K562 treated with DMSO at 1 percent for 24 hours (cell line): Measurements from ENCODE around the gene MT1A. TPM values are rescaled to one million over a fixed set of nuclear protein-coding genes. Genes with fewer than 3 reads are reported as not detected.

Experiments used
- total RNA-seq: library from RNA; unstranded; fragments of 300-600 nt; gene quantifications from 2 replicates; pipeline ENCODE4 v1.2.3, GENCODE V29; 2022; ENCODE audit warnings: low read depth; ENCODE audit not compliant: insufficient read depth

Gene MT1A
- not detected in 2 replicates for total RNA-seq

DNA sequence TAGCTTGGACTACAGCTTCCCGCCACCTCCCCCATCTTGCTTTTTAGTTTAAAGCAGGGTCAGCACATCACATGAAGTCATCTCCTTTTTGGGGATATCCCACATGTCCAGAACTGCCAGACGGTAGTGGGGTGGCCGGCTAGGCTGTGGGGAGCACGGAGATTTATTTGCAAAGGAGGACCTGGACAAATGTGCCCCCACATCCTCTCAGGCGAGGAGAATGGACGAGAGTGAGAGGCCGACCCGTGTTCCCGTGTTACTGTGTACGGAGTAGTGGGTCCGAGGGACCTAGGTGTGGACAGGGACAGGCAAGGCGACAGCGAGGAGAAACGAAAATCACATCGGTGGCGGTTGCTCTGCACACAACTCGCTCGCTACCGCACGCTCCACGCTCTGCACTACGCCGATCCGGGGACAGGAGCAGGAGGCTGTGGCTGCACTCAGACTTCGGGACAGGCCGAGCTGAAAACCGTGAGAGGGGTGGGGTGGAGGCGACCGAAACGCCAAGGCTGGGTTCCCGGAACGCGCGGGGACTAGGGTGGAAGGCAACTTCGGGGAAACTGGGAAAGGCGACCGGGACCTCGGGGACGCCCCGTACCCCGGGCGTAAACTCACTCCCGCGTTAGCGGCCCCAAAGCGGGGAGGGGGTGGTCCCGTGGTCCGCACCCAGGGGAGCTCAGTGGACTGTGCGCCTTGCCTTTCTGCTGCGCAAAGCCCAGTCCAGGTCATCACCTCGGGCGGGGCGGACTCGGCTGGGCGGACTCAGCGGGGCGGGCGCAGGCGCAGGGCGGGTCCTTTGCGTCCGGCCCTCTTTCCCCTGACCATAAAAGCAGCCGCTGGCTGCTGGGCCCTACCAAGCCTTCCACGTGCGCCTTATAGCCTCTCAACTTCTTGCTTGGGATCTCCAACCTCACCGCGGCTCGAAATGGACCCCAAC is at the start of gene MT1A:
Gene MT1A (plus strand): TSS at position 853 of the 937 bp plus-strand sequence. CDS start 73 bp downstream, at position 926.

GRCh38 chr16:56589141-56590039 is 49.1 kb upstream of the MT1A start, which contains the start of gene MT3:
Gene MT3 (plus strand): TSS chr16:56589528. CDS start chr16:56589591, 63 bp downstream.

DNA sequence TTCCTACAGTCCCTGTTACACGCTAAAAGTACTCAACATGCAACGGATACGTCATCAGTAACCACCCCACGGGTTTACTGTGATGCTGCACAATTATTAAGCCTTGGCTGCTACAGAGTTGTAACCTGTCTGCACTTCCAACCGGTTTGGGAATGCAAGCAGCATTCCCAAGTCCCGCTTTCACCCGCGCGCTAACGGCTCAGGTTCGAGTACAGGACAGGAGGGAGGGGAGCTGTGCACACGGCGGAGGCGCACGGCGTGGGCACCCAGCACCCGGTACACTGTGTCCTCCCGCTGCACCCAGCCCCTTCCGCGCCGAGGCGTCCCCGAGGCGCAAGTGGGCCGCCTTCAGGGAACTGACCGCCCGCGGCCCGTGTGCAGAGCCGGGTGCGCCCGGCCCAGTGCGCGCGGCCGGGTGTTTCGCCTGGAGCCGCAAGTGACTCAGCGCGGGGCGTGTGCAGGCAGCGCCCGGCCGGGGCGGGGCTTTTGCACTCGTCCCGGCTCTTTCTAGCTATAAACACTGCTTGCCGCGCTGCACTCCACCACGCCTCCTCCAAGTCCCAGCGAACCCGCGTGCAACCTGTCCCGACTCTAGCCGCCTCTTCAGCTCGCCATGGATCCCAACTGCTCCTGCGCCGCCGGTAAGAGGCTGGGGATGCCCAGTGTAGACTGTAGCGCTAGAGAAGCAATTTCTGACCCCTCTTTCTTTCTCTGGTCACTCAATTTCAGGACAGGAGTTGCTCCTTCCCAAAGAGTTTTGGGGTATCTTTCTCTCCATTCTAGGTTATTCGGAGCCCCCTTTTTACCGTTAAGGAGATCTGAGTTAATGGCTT is 30.2 kb upstream of the MT1A start, which contains the start of gene MT2A:
Gene MT2A (plus strand): TSS at position 542 of the 833 bp plus-strand sequence. CDS start 72 bp downstream, at position 614.

DNA sequence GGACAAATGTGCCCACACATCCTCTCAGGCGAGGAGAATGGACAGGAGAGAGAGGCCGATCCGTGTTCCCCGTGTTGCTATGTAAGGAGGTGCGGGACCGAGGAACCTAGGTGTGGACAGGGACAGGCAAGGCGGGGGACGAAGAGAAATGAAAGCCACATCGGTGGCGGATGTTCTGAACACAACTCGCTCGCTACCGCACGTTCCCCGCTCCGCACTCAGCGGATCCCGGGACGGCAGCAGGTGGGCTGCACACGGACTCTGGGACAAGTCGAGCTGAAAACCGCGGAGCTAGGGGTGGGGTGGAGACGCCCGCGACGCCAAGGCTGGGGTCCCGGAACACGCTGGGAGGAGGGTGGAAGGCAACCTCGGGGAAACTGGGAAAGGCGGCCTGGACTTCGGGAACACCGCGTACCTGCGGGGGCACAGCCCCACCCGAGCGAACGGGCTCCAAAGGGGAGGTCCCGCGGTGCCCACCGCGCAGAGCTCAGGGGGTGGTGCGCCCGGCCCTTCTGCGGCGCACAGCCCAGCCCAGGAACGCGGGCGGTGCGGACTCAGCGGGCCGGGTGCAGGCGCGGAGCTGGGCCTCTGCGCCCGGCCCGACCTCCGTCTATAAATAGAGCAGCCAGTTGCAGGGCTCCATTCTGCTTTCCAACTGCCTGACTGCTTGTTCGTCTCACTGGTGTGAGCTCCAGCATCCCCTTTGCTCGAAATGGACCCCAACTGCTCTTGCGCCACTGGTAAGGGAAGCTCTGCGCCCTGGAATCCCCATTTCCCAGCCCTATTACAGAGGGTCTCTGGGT is 13.1 kb upstream of the MT1A start, which contains the start of gene MT1E:
Gene MT1E (plus strand): TSS at position 642 of the 803 bp plus-strand sequence. CDS start 71 bp downstream, at position 713.

DNA sequence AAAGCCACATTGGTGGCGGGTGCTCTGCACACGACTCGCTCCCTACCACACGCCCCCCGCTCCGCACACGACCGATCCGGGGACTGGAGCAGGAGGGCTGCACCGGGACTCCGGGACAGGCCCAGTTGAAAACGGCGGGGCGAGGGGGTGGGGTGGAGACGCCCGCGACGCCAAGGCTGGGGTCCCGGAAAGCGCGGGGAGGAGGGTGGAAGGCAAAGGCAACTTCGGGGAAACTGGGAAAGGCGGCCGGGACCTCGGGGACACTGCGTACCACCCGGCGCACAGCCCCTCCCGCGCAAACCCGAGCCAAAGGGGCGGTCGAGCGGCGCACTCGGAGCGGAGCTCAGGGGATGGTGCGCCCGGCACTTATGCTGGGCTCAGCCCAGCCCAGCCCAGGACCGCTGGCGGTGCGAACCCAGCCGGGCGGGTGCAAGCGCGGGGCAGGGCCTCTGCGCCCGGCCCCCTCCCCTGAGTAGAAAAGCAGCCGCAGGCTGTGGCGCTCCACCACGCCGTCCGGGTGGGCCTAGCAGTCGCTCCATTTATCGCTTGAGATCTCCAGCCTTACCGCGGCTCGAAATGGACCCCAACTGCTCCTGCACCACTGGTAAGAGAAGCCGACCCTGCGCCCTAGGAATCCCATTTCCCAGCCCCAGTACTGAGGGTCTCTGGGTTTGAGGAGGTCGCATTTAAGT is 6.2 kb upstream of the MT1A start, which contains the start of gene MT1M:
Gene MT1M (plus strand): TSS at position 504 of the 692 bp plus-strand sequence. CDS start 73 bp downstream, at position 577.

DNA sequence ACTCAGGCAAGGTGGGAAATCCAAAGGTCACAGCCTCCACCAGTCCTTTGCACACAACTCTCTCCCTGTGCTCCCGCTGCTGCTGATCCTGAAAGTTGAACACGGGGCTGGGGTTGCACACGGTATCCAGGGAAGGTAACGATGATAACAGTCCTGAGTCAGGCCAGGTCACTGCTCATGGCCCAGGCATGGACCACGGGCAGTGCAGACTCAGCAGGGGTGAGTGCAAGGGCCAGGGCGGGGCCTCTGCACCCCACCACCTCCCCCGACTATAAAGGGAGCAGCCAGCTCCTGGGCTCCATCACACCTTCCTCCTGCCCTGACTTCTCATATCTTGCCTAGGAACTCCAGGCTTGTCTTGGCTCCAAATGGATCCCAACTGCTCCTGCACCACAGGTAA is 13.1 kb downstream of the MT1A start, which contains the start of gene MT1B:
Gene MT1B (plus strand): TSS at position 301 of the 400 bp plus-strand sequence. CDS start 68 bp downstream, at position 369.

DNA sequence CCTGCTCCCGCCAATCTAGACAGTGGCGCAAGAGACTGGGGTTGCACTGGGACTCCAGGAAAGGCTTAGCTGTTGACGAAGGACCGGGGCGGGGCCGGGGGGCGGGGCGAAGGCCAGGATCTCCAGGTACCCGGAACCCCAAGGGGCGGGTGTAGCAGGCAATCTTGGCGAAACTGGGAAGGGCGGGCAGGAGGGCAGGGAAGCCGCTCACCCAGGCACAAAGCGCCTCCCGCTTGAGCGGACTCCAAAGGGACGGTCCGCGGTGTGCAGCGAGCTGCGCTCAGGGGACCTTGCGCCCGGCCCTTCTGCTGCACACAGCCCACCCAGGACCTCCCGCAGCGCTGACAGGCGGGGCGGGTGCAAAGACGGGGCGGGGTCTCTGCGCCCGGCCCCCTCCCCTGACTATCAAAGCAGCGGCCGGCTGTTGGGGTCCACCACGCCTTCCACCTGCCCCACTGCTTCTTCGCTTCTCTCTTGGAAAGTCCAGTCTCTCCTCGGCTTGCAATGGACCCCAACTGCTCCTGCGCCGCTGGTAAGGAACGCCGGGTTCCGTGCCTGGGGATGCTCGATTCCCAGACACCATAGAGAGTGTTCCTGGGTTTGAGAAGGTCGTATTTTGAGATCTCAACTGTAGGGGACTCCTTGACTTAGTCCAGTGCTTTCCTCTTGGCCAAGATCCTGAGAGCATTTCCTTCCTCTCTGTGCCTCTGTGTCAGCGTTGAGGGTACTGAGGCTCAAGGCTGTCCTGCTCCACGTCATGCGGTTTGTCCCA is 19.3 kb downstream of the MT1A start, which contains the start of gene MT1F:
Gene MT1F (plus strand): TSS at position 405 of the 772 bp plus-strand sequence. CDS start 100 bp downstream, at position 505.

DNA sequence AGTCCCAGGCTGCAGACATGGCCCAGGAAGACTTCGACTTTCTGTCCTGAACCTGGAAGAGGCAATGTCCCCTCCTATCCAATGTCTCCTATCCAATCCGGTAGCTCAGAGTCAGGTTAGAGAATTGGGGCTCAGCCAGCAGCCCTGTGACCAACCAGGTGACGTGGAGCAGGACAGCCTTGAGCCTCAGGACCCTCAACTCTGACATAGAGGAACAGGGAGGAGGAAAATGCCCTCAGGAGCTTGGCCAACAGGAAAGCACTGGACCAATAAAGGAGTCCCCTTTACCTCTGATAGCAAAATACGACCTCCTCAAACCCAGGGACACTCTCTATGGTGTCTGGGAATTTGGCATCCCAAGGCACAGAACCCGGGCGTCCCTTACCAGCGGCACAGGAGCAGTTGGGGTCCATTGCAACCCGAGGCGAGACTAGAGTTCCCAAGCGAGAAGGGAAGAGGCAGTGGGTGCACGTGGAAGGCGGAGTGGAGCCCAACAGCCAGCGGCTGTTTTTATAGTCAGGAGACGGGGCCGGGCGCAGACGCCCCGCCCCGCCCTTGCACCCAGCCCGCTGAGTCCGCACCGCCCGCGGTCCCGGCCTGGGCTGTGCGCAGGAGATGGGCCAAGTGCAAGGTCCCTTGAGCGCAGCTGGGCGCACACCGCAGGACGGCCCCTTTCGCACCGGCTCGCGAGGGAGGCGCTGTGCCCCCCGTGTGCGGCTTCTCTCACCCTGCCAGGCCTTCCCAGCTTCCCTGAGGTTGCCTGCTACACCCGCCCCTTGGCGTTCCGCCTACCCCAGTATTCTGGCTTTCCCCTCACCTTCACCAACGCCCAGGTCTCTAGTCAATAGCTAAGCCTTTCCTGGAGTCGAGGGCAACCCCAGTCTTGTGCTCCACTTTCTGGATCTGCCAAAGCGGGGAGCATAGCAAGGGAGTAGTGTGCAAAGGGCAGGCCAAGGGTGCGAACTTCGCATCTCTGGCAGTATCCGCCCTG is 29.4 kb downstream of the MT1A start, which contains the start of gene MT1G:
Gene MT1G (minus strand): TSS at position 485 of the 991 bp plus-strand sequence. CDS start 72 bp downstream, at position 413.

DNA sequence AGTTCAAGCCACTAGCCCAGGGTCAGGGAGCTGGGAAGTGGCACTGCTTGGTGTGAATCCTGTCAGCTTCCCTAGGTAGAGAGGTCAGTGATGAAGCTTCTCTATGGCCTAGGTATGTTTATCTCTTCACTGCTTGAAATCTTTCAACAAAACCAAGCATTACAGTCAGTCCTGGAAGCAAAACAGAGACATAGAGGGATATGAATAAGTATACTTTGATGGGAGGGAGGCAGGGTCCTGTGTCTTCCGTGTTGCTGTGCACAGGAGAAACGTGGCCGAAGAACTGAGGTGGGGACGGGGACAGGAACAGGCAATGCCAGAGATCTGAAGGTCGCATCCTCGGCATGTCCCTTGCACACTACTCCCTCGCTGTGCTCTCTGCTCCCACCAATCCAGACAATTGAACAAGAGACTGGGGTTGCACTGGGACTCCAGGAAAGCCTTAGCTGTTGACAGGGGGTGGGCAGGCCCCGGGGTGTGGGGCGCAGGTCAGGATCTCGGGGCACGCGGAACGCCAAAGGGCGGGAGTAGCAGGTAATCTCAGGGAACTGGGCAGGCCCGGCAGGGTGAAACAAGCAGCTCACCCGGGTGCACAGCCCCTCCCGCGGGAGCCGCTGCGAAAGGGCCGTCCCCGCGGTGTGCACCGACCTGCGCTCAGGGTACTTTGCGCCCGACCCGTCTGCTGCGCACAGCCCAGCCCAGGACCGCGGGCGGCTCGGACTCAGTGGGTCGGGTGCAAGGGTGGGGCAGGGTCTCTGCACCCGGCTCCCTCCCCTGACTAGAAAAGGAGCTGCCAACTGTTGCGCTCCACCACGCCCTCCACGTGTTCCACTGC is 30.8 kb downstream of the MT1A start, which contains the start of gene MT1H:
Gene MT1H (plus strand): TSS at position 810 of the 835 bp plus-strand sequence. CDS start 71 bp downstream, outside the sequence.

DNA sequence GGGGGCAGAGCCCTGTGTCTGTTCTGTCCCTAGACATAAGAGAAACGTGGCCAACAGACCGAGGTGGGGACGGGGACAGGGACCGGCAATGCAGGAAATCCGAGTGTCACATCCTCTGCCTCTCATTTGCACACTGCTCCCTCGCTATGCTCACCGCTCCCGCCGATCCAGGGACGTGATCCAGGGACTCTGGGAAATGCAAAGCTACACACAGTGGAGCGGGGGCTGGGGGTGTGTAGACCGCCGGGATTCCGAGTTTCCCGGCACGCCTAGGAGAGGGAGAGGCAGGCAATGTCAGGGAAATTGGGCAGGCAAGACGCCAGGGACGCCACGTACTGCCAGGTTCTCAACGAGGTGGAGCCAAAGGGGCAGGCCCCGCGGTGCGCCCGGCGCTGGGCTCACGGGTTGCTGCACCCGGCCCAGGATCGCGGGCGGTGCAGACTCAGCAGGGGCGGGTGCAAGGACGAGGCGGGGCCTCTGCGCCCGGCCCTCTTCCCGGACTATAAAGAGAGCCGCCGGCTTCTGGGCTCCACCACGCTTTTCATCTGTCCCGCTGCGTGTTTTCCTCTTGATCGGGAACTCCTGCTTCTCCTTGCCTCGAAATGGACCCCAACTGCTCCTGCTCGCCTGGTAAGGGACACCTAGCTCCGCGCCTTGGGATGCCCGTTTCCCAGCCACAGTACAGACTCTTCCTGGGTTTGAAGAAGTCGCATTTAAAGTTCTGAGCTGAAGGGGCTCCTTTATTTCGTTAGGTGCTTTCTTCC is 43.7 kb downstream of the MT1A start, which contains the start of gene MT1X:
Gene MT1X (plus strand): TSS at position 532 of the 764 bp plus-strand sequence. CDS start 71 bp downstream, at position 603.

Other genes starting within 250 kb of the MT1A start
- 103 and 111 TPM in 2 replicates for gene AMFR, start 213.1 kb upstream of the MT1A start, total RNA-seq
- 69.4 and 82.9 TPM in 2 replicates for gene NUDT21, start 187.3 kb upstream of the MT1A start, total RNA-seq
- 19.0 and 26.1 TPM in 2 replicates for gene OGFOD1, start 187.1 kb upstream of the MT1A start, total RNA-seq
- 19.5 and 21.9 TPM in 2 replicates for gene BBS2, start 118.6 kb upstream of the MT1A start, total RNA-seq
- not detected in 2 replicates for gene MT4, start 73.6 kb upstream of the MT1A start, total RNA-seq
- not detected in 2 replicates for gene MT3, start 49.1 kb upstream of the MT1A start, total RNA-seq
- gene MT2A, start 30.1 kb upstream of the MT1A start, total RNA-seq, result 22.5 and 28.1 TPM in 2 replicates
- not detected in 2 replicates for gene MT1E, start 12.9 kb upstream of the MT1A start, total RNA-seq
- gene MT1M, start 6.0 kb upstream of the MT1A start, total RNA-seq, result not detected in 2 replicates
- gene MT1B, start 13.2 kb downstream of the MT1A start, total RNA-seq, result not detected in 2 replicates
- not detected in 2 replicates for gene MT1F, start 19.3 kb downstream of the MT1A start, total RNA-seq
- 2.8 TPM in 1 of 2 replicates, not detected in the other for gene MT1G, start 29.4 kb downstream of the MT1A start, total RNA-seq
- gene MT1H, start 31.1 kb downstream of the MT1A start, total RNA-seq, result not detected in 2 replicates
- gene MT1X, start 43.8 kb downstream of the MT1A start, total RNA-seq, result 11.5 and 27.6 TPM in 2 replicates
- 57.2 and 57.3 TPM in 2 replicates for gene NUP93, start 91.5 kb downstream of the MT1A start, total RNA-seq
- gene SLC12A3, start 226.5 kb downstream of the MT1A start, total RNA-seq, result not detected in 2 replicates